HEK293 (cell line): Measurements from ENCODE around the gene EDAR.
A peak's percentile ranks its signal among the peaks of the same experiment; 100 is the strongest.

Experiments used
- BCL11B ChIP-seq: fragments of 450-650 bp; formaldehyde crosslinking; IDR thresholded peaks from 2 replicates; pipeline ENCODE4 v1.5.1; 2016; ENCODE audit warnings: low read depth, missing biosample characterization, missing genetic modification characterization
- EGR2 ChIP-seq: fragments of 450-650 bp; formaldehyde crosslinking; IDR thresholded peaks from 2 replicates; pipeline ENCODE4 v1.5.1; 2016; ENCODE audit warnings: low read depth, missing biosample characterization, missing genetic modification characterization
- KLF1 ChIP-seq: fragments of 450-650 bp; formaldehyde crosslinking; IDR thresholded peaks from 2 replicates; pipeline ENCODE4 v1.5.1; 2016; ENCODE audit warnings: missing biosample characterization, missing genetic modification characterization
- KLF7 ChIP-seq: fragments of 450-650 bp; formaldehyde crosslinking; IDR thresholded peaks from 2 replicates; pipeline ENCODE4 v1.5.1; 2016; ENCODE audit warnings: missing biosample characterization, missing genetic modification characterization, borderline replicate concordance
- KLF8 ChIP-seq: fragments of 450-650 bp; formaldehyde crosslinking; IDR thresholded peaks from 2 replicates; pipeline ENCODE4 v1.5.1; 2016; ENCODE audit warnings: missing biosample characterization, missing genetic modification characterization
- MYNN ChIP-seq: fragments of 450-650 bp; formaldehyde crosslinking; IDR thresholded peaks from 2 replicates; pipeline ENCODE4 v1.5.1; 2016; ENCODE audit warnings: missing biosample characterization, missing genetic modification characterization, borderline replicate concordance
- MZF1 ChIP-seq: fragments of 450-650 bp; formaldehyde crosslinking; IDR thresholded peaks from 2 replicates; pipeline ENCODE4 v1.5.1; 2017; ENCODE audit warnings: missing biosample characterization, missing genetic modification characterization, borderline replicate concordance
- PRDM1 ChIP-seq: fragments of 450-650 bp; formaldehyde crosslinking; IDR thresholded peaks from 2 replicates; pipeline ENCODE4; 2016; ENCODE audit warnings: missing biosample characterization, missing genetic modification characterization
- REPIN1 ChIP-seq: fragments of 450-650 bp; formaldehyde crosslinking; IDR thresholded peaks from 2 replicates; pipeline ENCODE4 v1.5.1; 2017; ENCODE audit warnings: missing biosample characterization, missing genetic modification characterization, low read depth
- SALL2 ChIP-seq: fragments of 450-650 bp; formaldehyde crosslinking; IDR thresholded peaks from 2 replicates; pipeline ENCODE4 v1.5.0; 2017; ENCODE audit warnings: missing biosample characterization, mild to moderate bottlenecking, missing genetic modification characterization, borderline replicate concordance
- SP7 ChIP-seq: fragments of 450-650 bp; formaldehyde crosslinking; IDR thresholded peaks from 2 replicates; pipeline ENCODE4 v1.5.1; 2016; ENCODE audit warnings: missing biosample characterization, missing genetic modification characterization
- WT1 ChIP-seq: fragments of 450-650 bp; formaldehyde crosslinking; IDR thresholded peaks from 2 replicates; pipeline ENCODE4 v1.5.1; 2016; ENCODE audit warnings: missing biosample characterization, missing genetic modification characterization
- YY1 ChIP-seq: fragments of 450-650 bp; formaldehyde crosslinking; IDR thresholded peaks from 2 replicates; pipeline ENCODE4 v1.5.1; 2018; ENCODE audit warnings: missing biosample characterization, missing genetic modification characterization
- YY2 ChIP-seq: fragments of 450-650 bp; formaldehyde crosslinking; IDR thresholded peaks from 2 replicates; pipeline ENCODE4 v1.5.1; 2016; ENCODE audit warnings: missing biosample characterization, missing genetic modification characterization
- ZBTB8A ChIP-seq: fragments of 450-650 bp; formaldehyde crosslinking; IDR thresholded peaks from 2 replicates; pipeline ENCODE4 v1.5.1; 2016; ENCODE audit warnings: missing biosample characterization, missing genetic modification characterization
- ZFHX2 ChIP-seq: fragments of 450-650 bp; formaldehyde crosslinking; conservative IDR thresholded peaks from 2 replicates; pipeline ENCODE4 v1.5.1; 2016; ENCODE audit warnings: missing biosample characterization, missing genetic modification characterization
- ZFP41 ChIP-seq: fragments of 450-650 bp; formaldehyde crosslinking; IDR thresholded peaks from 2 replicates; pipeline ENCODE4 v1.5.1; 2016; ENCODE audit warnings: missing biosample characterization, missing genetic modification characterization, borderline replicate concordance
- ZFP69B ChIP-seq: fragments of 450-650 bp; formaldehyde crosslinking; IDR thresholded peaks from 2 replicates; pipeline ENCODE4 v1.5.1; 2016; ENCODE audit warnings: missing biosample characterization, missing genetic modification characterization
- ZNF133 ChIP-seq: fragments of 450-650 bp; formaldehyde crosslinking; IDR thresholded peaks from 2 replicates; pipeline ENCODE4 v1.5.1; 2016; ENCODE audit warnings: missing biosample characterization, missing genetic modification characterization
- ZNF2 ChIP-seq: fragments of 450-650 bp; formaldehyde crosslinking; IDR thresholded peaks from 2 replicates; pipeline ENCODE4 v1.5.1; 2016; ENCODE audit warnings: missing biosample characterization, missing genetic modification characterization
- ZNF324 ChIP-seq: fragments of 450-650 bp; formaldehyde crosslinking; IDR thresholded peaks from 2 replicates; pipeline ENCODE4 v1.5.1; 2016; ENCODE audit warnings: missing biosample characterization, missing genetic modification characterization
- ZNF341 ChIP-seq: fragments of 450-650 bp; formaldehyde crosslinking; IDR thresholded peaks from 2 replicates; pipeline ENCODE4; 2016; ENCODE audit warnings: low read depth, missing biosample characterization, missing genetic modification characterization
- ZNF350 ChIP-seq: fragments of 450-650 bp; formaldehyde crosslinking; IDR thresholded peaks from 2 replicates; pipeline ENCODE4 v1.5.0; 2017; ENCODE audit warnings: missing biosample characterization, mild to moderate bottlenecking, missing genetic modification characterization
- ZNF404 ChIP-seq: fragments of 450-650 bp; formaldehyde crosslinking; IDR thresholded peaks from 2 replicates; pipeline ENCODE4 v1.5.1; 2017; ENCODE audit warnings: missing biosample characterization, missing genetic modification characterization
- ZNF416 ChIP-seq: fragments of 450-650 bp; formaldehyde crosslinking; IDR thresholded peaks from 2 replicates; pipeline ENCODE4 v1.5.1; 2016; ENCODE audit warnings: missing biosample characterization, missing genetic modification characterization
- ZNF423 ChIP-seq: fragments of 450-650 bp; formaldehyde crosslinking; IDR thresholded peaks from 2 replicates; pipeline ENCODE4 v1.5.1; 2016; ENCODE audit warnings: missing biosample characterization, missing genetic modification characterization
- ZNF473 ChIP-seq: fragments of 450-650 bp; formaldehyde crosslinking; IDR thresholded peaks from 2 replicates; pipeline ENCODE4 v1.5.1; 2017; ENCODE audit warnings: missing biosample characterization, missing genetic modification characterization
- ZNF558 ChIP-seq: fragments of 450-650 bp; formaldehyde crosslinking; IDR thresholded peaks from 2 replicates; pipeline ENCODE4 v1.5.1; 2016; ENCODE audit warnings: missing biosample characterization, missing genetic modification characterization
- ZNF560 ChIP-seq: fragments of 450-650 bp; formaldehyde crosslinking; IDR thresholded peaks from 2 replicates; pipeline ENCODE4 v1.5.1; 2017; ENCODE audit warnings: missing biosample characterization, missing genetic modification characterization, borderline replicate concordance
- ZNF585B ChIP-seq: fragments of 450-650 bp; formaldehyde crosslinking; IDR thresholded peaks from 2 replicates; pipeline ENCODE4 v1.5.1; 2016; ENCODE audit warnings: missing biosample characterization, missing genetic modification characterization
- ZNF600 ChIP-seq: fragments of 450-650 bp; formaldehyde crosslinking; IDR thresholded peaks from 2 replicates; pipeline ENCODE4 v1.5.1; 2016; ENCODE audit warnings: missing biosample characterization, missing genetic modification characterization
- ZNF624 ChIP-seq: fragments of 450-650 bp; formaldehyde crosslinking; IDR thresholded peaks from 2 replicates; pipeline ENCODE4 v1.5.1; 2017; ENCODE audit warnings: missing biosample characterization, missing genetic modification characterization
- ZNF654 ChIP-seq: fragments of 450-650 bp; formaldehyde crosslinking; IDR thresholded peaks from 2 replicates; pipeline ENCODE4 v1.5.1; 2016; ENCODE audit warnings: low read depth, missing biosample characterization, missing genetic modification characterization
- TF ChIP-seq, protein P1 (sequence below): fragments of 450-650 bp; formaldehyde crosslinking; IDR thresholded peaks from 2 replicates; pipeline ENCODE4 v1.5.1; 2016; ENCODE audit warnings: missing biosample characterization, missing genetic modification characterization
- TF ChIP-seq, protein P2 (sequence below): fragments of 450-650 bp; formaldehyde crosslinking; IDR thresholded peaks from 2 replicates; pipeline ENCODE4 v1.5.1; 2016; ENCODE audit warnings: missing biosample characterization, missing genetic modification characterization
- TF ChIP-seq, protein P3 (sequence below): fragments of 450-650 bp; formaldehyde crosslinking; IDR thresholded peaks from 2 replicates; pipeline ENCODE4 v1.5.1; 2016; ENCODE audit warnings: missing biosample characterization, missing genetic modification characterization, low read depth
- TF ChIP-seq, protein P4 (sequence below): fragments of 450-650 bp; formaldehyde crosslinking; IDR thresholded peaks from 2 replicates; pipeline ENCODE4 v1.5.1; 2016; ENCODE audit warnings: missing biosample characterization, missing genetic modification characterization

The EDAR gene

DNA sequence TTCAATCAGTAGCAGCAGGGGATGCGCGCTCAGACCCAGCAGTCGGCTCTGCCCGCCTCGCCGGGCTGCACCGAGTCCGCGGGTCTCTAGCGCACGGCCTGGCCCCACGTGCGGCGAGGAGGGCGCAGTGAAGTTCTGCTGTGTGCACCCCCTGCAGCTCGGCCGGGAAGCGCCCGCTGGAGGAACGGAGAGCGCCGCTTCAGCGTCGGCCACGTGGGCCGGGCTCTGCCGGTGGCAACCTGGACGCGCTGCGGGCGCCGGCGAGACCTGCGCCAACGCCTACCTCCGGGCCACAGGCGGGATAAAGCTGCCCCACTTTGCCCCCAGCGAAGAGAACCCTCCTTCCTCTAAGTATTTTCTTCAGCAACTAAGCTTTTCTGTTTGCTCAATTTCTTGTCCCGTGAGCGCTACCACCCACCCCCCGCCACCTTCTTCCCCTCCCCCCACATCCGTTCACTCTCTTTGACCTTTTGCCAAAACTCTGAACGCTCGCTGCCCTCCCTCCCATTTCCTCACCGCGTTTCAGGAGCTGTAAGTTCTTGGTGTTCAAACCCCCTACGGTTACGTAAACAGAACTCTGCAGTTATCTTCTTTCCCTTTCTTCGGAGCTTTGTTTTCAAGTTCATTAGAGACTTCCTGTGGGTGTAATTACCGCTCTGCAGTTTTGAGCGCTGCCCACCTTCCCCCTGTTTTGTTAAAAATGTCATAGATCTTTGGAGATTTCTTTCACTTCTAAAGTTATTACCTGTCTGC is 42.6 kb upstream of the EDAR start (continued):
- TF ChIP-seq ZNF133 (tag by site-specific recombination) (no peak), KLF8 (tag by site-specific recombination) (no peak), ZNF558 (tag by site-specific recombination) (no peak), EGR2 (peak; percentile 53), YY2 (tag by site-specific recombination) (no peak), ZNF560 (tag by site-specific recombination) (no peak), ZFP41 (tag by site-specific recombination) (no peak), ZNF341 (peak; percentile 40), ZNF585B (tag by site-specific recombination) (no peak), WT1 (tag by site-specific recombination) (0 out of 2 replicates have a peak, but pooled peaks have one; percentile 8), ZBTB8A (tag by site-specific recombination) (peak; percentile 97), YY1 (tag by site-specific recombination) (no peak), REPIN1 (no peak), ZNF654 (tag by site-specific recombination) (no peak), KLF1 (tag by site-specific recombination) (no peak), SP7 (tag by site-specific recombination) (peak; percentile 90), ZNF350 (tag by site-specific recombination) (no peak), ZNF423 (tag by site-specific recombination) (0 out of 2 replicates have a peak, but pooled peaks have one; percentile 18), ZFHX2 (tag by site-specific recombination) (peak; percentile 76), ZNF416 (no peak), PRDM1 (tag by site-specific recombination) (no peak), MYNN (tag by site-specific recombination) (no peak), SALL2 (tag by site-specific recombination) (no peak), KLF7 (tag by site-specific recombination) (no peak), ZNF600 (tag by site-specific recombination) (peak; percentile 63; the same call in 1 of the 2 replicates), ZNF2 (tag by site-specific recombination) (peak; percentile 68; the same call in 1 of the 2 replicates), BCL11B (tag by site-specific recombination) (no peak), MZF1 (tag by site-specific recombination) (no peak), ZNF473 (tag by site-specific recombination) (no peak), ZFP69B (tag by site-specific recombination) (no peak), ZNF624 (tag by site-specific recombination) (no peak), ZNF324 (tag by site-specific recombination) (no peak), ZNF404 (tag by site-specific recombination) (no peak)
- TF ChIP-seq, protein P1, sequence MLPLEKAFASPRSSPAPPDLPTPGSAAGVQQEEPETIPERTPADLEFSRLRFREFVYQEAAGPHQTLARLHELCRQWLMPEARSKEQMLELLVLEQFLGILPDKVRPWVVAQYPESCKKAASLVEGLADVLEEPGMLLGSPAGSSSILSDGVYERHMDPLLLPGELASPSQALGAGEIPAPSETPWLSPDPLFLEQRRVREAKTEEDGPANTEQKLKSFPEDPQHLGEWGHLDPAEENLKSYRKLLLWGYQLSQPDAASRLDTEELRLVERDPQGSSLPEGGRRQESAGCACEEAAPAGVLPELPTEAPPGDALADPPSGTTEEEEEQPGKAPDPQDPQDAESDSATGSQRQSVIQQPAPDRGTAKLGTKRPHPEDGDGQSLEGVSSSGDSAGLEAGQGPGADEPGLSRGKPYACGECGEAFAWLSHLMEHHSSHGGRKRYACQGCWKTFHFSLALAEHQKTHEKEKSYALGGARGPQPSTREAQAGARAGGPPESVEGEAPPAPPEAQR, result no peak
- TF ChIP-seq, protein P2, sequence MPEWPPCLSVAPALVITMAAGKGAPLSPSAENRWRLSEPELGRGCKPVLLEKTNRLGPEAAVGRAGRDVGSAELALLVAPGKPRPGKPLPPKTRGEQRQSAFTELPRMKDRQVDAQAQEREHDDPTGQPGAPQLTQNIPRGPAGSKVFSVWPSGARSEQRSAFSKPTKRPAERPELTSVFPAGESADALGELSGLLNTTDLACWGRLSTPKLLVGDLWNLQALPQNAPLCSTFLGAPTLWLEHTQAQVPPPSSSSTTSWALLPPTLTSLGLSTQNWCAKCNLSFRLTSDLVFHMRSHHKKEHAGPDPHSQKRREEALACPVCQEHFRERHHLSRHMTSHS (tag by site-specific recombination), result no peak
- TF ChIP-seq, protein P3, sequence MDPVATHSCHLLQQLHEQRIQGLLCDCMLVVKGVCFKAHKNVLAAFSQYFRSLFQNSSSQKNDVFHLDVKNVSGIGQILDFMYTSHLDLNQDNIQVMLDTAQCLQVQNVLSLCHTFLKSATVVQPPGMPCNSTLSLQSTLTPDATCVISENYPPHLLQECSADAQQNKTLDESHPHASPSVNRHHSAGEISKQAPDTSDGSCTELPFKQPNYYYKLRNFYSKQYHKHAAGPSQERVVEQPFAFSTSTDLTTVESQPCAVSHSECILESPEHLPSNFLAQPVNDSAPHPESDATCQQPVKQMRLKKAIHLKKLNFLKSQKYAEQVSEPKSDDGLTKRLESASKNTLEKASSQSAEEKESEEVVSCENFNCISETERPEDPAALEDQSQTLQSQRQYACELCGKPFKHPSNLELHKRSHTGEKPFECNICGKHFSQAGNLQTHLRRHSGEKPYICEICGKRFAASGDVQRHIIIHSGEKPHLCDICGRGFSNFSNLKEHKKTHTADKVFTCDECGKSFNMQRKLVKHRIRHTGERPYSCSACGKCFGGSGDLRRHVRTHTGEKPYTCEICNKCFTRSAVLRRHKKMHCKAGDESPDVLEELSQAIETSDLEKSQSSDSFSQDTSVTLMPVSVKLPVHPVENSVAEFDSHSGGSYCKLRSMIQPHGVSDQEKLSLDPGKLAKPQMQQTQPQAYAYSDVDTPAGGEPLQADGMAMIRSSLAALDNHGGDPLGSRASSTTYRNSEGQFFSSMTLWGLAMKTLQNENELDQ (tag by site-specific recombination), result no peak
- TF ChIP-seq, protein P4, sequence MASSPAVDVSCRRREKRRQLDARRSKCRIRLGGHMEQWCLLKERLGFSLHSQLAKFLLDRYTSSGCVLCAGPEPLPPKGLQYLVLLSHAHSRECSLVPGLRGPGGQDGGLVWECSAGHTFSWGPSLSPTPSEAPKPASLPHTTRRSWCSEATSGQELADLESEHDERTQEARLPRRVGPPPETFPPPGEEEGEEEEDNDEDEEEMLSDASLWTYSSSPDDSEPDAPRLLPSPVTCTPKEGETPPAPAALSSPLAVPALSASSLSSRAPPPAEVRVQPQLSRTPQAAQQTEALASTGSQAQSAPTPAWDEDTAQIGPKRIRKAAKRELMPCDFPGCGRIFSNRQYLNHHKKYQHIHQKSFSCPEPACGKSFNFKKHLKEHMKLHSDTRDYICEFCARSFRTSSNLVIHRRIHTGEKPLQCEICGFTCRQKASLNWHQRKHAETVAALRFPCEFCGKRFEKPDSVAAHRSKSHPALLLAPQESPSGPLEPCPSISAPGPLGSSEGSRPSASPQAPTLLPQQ, result peak; percentile 84
